A204.1 (cell line): ENCODE data around the gene RFTN1.

Source experiments
- FAIRE-seq: peaks from 2 replicates; lab custom pipeline; 2012; peaks lifted over from hg19 to GRCh38; lab: Jason Lieb, UNC

Gene RFTN1

DNA sequence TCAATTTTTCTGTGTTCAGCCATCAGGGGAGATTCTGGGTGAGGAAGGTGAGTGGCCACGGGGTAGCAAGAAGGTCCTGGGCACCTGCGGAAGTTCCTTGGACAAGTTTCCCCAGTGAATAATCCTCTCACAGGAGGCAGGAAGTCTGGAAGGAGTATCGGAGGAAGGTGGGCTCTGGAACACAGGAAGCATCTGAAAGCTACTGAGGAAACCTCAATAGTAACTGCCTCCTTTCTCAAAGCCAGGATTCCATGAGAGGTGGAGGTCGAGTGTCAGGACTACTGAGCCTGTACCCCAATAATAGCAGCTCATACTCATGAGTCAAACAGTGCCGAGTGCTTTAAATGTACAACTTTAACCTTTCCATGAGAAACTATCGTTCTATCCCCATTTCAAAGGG lies 137.6 kb downstream of the RFTN1 start:
- FAIRE-seq, result no peak

DNA sequence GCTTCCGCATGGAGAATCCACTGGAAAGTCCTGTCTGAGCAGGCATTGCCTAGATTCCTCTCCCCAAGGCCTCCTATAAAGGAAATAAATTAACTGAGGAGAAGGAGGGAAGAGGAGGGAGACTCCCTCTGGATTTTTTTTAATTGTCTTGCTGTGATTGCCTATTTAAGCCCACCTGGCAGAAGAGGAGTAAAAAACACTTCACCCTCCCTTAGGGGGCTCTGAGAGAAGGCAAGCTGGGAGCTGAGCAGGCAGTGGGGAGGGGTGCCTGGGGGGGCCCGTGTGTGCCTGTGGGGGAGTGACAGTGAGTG lies 138.6 kb downstream of the RFTN1 start:
- no peak for FAIRE-seq

DNA sequence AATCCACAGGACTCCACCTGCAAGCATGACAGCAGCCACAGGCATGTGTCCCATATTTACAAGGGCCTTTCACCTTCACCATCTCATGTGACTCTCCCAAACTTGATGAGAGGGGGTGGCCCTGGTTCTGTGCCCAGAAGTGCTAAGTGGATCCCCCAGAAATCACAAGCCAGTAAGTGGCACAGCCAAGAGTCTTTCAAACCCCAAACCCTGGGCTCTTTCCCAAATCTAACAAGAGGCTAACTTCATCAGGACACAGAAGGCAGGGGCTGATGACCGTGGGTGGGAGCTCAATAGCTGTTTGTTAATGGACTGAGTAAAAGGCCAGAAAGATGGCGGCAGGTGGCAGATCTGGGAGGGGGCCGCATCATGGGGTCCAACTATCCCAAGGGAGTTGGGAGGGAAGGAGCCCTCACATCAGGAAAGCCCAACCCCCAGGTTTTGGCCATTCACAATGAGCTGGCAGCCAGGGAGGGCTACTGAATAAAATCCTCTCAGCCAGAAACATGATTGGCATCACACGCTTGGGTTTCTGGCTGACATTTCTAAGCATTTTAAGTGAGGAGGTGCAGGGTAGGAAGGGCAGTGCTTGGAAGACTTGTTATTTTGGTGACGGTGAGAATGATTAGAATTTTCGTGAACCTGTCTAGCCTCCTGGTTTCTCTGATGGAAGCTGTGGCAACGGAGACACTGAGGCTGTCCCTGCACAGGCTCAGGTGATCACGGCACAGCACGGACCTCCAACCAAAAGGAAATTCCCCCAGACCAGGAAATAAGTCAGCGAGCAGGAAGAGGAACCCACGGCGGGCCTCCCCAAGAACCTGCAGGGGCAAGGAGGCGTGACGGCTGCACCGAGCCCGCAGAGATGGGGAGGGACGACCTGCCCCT lies 139.2 kb downstream of the RFTN1 start:
- FAIRE-seq, result no peak

DNA sequence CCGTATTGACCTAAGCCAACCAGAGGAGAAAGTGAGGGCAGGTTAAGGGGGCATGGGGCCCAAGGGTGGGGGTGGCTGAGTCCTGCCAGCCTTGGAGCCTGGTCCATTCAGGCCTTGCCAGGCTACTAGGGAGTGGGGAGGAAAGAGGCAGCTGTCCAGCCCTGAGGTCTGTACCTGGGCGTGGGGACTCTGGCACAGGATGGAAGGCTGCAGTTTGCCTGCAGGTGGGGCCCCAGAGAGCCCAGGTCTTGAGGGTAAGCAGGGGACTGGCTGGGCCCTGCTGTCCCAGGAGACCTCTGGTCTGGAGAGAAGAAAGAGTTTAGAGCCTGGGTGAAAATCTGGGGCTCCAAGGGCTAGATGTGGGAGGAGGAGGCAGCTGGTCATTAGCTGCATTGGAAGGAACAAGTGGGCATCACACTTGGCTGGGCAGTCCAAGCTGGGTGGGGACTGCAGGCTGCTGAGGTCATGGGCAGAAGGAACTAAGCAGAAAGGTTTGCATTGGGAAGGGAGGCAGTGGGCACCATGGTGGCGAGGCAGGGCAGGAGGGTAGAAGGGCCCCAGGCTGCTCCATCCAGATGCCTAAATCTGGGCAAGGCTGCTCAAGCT lies 140.1 kb downstream of the RFTN1 start:
- no peak for FAIRE-seq

DNA sequence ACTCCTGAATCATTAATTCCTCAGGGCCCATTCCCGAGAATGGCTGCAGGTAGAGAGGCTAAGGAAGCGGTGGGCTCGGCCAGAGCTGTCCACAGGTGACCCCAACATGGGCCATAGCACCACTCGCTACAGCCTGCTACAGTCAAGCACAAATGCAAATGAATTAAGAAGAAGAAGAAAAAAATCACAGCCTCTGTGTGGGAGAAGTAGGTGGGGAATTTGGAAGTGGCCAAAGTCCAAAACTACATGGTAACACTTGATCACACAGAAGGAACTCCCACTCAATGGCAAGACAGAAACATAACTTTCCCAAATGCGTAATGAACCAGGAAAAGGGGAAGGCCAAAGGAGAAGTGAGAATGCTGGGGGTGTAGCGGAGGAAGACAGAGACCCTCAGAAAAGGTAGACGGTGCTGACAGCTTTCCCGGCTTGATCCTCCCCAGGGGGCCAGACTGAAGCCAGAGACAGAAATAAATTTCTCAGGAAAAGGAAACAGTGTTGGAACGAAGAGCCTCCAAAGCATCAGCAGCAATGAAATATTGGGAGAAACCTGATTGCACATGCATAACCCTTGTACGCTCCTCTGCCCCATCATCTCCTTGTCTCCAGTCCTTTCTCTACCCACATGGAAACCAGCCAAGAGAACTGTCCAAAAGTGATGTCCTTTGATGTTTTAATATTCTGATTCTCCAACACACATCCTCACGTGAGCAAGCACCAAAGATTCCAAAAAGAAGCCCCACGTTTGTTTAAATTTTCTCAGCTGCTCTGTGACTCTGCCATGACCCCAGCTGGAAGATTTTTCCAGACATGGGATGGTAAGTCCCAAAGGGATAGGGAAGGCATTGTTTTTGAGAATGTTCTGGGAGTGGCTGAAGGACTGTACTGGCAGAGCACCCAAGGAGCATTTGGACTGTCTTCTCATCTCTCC lies 140.9 kb downstream of the RFTN1 start:
- FAIRE-seq, result no peak

DNA sequence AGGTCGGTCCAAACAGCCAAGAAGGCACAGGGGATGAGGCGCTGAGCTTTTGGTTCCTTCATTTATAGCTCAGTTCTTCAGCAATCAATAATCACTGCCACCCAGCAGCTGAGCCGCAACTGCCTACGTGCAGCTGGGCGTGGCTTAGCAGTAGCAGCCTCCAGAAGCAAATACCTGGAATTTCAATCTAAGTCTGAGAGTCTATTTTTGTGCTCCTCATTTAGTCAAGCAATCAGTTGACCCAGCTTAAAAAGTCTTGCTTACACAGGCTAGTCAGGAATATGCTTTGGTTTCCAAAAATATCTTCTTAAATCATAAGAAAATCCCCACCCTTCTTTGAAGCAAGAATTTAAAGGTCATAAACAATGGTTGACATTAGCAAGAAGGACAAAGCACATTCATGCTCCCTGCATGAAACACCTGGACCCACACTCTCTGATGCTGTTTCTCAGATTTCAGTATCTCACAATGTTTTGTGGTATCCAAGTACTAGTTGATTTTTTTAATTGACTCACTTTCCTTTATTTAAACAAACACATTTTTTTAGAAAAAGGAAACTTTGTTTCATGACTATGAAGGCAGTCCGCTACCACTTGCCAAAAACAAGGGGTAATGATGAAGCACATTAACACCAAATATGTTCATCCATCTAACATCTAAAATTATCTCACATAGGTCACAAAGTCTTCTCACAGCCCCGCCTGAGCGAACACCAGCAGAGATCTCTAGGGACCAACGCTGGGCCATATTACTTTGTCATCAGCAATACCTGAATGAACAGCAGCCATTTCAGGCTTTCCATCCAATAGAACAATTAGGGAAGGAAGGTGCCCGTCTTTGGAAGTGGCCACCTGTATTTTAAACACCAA lies 142.4 kb downstream of the RFTN1 start:
- FAIRE-seq, result no peak

DNA sequence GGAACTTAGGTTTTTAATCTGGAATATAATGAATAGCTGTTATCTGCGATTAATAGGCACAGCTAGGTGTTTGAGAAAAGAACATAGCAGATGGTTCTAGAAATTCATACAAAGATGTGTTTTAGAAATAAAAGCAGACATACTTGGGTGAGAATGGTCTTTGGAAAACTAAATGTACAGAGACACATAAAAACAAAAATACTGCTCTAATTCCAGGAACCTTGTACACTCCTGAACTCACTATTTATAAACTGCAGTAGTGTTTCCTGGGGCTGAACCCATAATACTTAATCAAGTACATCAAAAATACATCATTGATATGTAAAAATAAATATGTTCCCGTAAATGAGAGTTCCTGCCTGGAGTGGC lies 143.0 kb downstream of the RFTN1 start:
- no peak for FAIRE-seq

DNA sequence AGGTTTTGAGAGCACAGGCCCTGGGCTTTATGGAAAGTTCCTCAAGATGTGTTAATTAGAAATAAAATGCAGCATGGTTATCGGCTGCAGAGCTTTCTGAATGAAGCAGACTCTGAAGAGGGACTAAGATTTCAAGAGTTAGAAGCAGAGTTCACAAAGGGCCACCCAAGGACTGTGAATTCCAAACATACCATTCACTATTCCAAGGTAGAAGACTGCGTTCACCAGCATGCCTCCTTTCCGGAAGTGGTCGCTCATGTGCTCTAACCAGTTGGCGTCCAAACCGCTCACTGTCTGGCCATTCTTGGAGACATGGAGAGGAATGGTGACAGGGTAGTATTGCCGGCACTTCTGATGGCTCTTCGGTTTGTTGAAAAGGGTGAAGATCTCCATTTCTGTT lies 143.6 kb downstream of the RFTN1 start:
- FAIRE-seq, result no peak

DNA sequence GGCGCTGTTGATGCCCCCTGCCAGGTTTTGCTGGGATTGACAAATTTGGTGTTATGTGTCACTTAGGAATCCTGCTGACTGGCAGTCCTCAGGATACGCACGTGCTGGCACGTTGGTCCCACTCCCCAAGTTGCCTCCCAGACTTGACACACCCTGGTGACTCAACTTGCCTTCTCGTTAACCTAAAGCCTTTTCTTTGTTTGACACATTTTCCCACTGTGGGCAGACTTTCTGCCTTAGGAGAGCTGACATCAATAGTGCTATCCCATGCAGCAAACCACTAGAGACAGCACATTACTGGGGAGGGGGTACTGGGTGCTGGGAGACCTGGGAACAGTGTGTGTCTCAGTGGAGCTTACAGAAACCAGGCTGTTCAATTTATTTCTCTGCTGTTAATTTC lies 144.2 kb downstream of the RFTN1 start:
- no peak for FAIRE-seq

DNA sequence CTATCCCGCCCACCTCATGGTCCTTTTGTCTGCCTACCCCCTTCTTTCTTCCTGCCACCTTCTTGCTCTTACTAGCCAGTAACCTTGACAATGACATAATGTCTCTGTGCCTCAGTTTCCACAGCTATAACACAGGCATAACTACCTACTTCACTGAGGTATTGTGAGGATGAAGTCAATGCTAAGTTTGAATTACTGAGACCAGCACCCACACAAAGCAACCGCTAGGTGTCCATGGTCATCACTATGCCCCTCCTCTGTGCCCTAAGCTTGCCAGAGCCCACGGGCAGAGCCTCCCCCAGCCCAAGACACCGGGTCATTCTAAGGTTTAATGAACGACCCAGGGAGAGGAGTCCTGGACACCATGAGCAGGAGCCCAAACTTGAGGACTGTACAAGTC lies 146.9 kb downstream of the RFTN1 start:
- FAIRE-seq, result no peak

DNA sequence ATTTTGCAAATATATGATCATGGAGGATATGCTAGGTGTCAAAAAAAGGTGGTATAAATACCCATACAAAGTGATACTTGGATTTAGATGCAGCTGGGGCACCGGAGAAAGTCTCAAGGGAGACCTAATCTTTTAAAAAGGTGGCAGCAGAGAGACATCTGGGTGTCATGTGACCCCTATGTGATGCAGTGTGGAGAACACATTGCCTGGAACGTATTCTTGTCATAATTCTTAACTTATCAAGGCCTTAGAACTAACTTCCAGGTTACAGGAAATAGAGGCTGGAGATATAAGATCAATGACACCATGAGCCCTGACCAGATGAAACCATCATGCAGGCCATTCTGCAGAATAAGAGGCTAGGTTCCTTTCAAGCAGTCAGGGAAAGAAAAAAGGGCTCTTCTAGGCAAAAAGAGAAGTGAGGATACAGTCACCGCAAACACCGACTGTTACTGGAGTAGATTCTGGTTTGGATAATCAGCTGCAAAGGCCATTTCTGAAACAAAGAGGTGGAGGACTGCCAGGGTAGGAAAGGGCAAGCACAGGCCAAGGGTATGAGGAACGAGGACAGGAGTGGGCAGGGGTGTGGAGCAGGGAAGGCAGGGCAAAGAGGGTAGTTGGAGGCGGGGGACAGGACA lies 147.9 kb downstream of the RFTN1 start:
- FAIRE-seq, result no peak

DNA sequence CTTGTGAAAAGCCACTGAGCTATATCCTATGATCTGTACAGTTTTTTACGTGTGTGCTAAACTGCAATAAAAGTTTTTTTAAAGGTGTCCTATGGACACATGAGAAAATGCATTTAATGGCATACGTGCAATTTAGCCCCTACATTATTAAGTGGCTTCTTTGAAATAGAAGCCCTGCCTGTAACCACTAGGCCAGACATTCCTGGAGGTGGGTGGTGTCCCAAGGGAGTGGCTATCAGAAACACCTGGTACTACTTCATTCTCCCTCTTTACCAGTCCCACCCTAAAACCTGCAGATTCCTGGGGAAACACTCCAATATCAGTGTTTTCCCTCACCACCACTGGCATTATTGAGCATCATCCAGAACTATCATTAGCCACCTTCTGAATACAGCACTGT lies 148.5 kb downstream of the RFTN1 start:
- FAIRE-seq, result no peak

DNA sequence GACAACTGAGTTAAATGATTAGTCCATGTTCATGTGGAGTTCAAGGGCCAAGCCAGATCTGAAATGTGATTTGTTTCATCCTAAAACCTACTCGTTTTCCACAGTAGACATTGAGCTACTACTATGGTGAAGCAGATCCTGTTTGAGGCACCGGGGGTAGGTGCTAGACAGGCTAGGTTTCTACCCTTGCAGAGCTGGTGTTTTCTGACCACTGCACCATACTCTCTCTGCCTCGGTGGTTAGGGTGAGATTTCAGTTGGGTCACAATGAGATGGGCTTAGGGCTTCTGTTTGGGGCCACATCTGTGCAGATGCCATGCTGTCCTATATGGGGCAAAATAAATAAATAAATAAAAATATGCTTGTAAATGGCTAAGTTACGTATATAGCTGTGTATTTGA lies 149.2 kb downstream of the RFTN1 start:
- no peak for FAIRE-seq

DNA sequence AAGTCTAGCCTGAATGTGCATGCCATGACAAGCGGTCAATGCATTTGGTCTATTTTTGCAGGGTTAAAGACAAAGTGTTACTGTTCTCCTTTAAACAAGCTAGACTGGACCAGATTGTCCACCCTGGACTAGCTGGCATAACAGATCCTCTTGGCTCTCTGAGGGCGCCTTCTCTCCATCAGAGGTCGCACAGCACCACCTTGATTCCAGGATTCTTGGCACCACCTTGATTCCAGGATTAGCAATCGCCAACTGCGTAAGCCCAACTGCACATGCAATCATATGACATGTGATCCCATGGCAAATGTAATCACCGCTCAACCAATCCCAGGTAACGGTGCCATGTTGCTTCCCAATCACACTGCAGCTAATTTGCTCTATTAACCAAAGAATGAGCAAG lies 149.9 kb downstream of the RFTN1 start:
- FAIRE-seq, result no peak

DNA sequence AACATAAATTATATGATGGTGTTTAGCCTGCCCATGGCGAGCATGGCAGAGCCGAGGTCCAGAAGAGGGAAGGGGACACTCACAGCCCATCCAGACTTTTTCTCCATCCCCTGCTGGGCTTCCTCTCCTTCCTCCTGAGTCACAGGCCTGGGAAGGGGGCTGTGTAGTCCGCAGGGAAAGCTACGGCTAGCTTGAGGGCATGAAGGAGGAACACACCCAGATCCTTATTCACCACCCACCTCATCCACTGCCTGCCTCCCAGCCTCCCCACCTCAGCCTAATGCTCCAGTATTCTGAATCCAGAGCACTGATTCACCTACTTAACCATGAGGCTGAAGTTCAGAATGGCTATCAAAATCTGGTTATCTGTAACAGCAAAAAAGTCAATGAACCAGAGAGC lies 150.7 kb downstream of the RFTN1 start:
- no peak for FAIRE-seq

DNA sequence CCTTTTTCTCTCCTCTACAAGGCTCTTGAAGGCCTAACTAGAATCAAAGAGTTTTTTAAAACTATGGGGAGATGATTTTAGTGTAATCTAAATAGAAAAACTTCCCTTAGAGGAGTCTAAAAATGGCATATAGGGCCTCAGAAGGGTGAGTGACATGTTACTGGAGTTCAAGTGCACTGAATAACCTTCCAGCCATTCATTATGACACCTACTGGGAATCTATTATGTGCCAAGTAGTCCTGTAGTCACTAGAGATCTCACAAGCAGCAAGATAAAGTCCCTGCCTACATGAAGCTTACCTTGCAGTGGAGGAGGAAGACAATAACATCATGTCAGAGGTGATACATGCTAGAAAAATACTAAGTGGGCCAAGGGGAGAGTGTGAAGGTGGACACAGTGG lies 152.4 kb downstream of the RFTN1 start:
- no peak for FAIRE-seq

DNA sequence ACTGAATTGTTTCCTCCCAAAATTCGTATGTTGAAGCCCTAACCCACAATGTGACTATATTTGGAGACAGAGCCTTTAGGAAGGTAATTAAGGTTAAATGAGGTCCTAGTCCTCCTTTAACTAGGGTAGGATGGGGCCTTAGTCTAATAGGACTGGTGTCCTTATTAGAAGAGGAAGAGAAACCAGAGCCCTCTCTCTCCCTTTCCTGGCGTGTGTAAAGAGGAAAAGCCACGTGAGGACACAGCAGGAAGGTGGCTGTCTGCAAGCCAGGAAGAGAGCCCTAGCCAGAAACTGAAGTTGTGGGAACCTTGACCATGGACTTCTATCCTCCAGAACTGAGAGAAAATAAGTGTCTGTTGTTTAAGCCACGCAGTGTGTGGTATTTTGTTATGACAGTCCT lies 154.2 kb downstream of the RFTN1 start:
- FAIRE-seq, result no peak

DNA sequence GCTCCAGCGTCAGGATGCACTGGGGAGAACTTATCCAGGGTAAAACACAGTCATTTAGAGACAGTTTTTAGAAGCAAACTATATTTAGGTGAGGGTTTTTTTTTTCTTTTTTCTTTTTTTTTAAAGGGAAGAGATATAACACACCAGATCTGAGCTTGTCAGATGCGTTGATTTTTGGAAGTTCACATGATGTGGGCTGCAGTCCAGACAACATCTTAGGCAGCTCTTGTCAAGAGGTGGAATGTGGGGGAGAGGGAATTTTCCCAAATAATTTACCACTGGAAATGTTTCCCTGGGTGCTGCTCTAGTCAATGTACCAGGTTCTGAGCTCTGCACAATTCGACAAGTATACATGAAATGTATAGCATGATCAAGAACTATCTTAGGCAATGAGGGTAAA lies 155.2 kb downstream of the RFTN1 start:
- FAIRE-seq, result no peak

DNA sequence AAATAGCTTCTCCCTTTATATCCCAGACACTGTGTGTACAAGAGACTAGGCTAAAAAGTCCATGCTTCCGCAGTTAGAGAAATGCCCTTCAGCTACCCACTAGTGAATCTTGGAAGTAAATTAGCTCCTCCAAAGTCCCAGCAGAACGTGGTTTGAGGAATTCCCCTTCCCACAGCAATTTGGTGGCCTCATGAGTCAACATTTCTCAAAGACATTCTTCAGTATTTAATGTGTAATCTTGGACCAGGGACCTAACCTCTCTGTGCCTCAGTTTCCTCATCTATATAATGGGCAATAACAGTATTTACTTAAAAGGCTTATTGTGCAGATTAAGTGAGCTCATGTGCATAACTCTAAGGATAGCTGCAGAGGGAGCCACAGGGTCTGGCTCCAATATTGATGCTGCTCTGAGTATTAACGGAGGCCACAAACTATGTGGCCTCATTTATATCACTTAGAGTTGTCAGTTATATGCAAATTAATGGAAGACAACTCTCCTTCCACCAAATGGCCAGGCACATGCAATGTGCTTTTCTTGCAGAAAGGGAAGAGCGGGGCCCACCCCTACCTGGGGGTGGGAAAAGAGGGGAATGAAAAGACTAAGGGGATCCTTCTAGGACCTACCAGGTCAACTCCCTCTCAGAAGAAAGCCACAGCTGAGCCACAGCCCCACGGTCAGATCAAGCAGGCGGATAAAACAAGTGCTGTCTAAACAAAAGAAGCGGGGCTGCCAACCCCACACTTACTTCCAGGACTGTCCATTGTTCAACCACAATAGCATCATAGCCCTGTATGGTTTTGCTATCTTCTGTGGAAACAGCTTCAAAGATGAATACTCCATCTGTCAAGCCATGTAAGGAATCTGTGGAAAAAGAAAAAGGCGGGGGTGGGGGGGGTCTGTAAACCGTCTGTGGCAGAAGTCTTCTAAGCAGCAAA lies 156.0 kb downstream of the RFTN1 start:
- FAIRE-seq, result no peak

DNA sequence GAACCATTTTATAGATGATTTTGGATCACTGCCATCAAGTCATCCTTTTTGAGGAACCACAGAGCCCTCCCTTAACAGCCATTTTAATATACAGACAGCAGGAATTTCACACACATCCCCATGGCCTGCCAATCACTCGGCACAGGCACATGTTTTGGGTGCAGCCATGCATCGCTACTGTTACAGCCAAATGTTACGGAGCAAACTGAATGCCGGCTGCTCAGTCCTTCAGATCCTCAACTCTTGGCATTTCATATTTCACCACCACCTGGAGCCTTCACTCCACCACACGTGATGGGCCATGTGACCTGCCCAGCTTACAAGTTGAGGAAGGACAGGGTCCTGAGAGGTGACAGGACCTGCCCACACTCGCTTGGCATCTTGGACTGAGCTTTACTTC lies 157.7 kb downstream of the RFTN1 start:
- no peak for FAIRE-seq

DNA sequence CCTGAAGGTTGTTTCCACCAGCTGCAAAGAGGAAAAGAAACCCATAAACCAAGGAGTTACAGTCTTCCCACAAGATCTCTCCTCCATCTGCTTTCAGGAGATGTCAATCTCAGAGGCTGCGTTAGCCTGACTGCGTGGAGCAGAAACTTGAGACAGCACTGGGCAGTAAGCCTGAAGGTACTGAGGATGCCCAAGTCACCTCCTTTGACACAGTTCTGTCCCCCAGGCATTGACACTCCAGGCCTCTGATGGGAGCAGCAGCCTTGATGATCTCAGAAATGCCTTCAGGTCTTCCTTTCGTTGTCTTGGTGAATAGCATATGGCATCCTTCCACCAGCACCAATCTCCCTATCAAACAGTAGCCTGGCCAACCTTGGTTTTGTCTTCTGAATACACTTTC lies 159.2 kb downstream of the RFTN1 start:
- no peak for FAIRE-seq
